Epithelial cell of esophagus (primary cell): ENCODE data around the gene PRKCI.
"Not testable (repeated sequence)": the region's sequence is repeated elsewhere in the genome, so short reads cannot be mapped to it uniquely, and the experiment has no call there.

Experiments used
- DNase-seq: peaks from one replicate; pipeline ENCODE4 v3.0.0; 2010; ENCODE audit warnings: low read depth
- H3K4me3 ChIP-seq: 2 replicates; pipeline ENCODE4 v1.5.1; 2011; ENCODE audit warnings: mild to moderate bottlenecking, low read length, control low read depth
- TF ChIP-seq, protein P1 (sequence below): IDR thresholded peaks from 2 replicates; pipeline ENCODE4 v1.5.1; 2011; ENCODE audit warnings: low read depth, mild to moderate bottlenecking, low read length, control low read depth, inconsistent platforms; ENCODE audit not compliant: insufficient read depth; ENCODE audit errors: missing control alignments

The PRKCI gene

DNA sequence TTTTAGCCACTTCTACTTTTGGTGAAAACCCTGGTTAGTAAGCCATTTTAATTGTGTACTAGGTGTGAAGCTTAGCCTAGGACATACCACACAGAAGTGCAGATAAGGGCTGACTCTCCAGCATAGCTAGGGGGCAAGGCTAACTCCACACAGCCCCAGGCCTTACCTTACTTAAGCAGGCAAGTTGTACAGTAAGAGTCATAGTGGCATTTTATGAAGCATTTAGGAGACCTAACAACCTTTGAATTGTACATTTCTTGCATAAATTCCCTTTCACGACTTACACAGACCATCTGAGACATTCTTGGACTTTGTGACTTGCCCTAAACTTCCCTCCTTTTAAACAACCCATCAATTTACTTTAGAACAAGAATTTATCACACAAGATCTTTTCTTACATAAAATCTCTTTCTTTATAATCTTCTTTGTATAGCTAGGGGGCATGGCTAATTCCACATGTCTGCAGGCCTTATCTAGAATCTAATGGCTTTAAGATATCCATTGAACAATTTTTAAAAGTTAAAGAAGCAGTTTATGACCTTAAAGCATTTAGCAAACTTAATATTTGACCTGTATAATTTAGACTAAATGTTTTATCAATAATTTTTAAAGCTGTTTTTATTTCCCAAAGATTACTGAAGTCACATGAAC is 116.6 kb downstream of the PRKCI start:
- no peak for DNase-seq
- TF ChIP-seq, protein P1, sequence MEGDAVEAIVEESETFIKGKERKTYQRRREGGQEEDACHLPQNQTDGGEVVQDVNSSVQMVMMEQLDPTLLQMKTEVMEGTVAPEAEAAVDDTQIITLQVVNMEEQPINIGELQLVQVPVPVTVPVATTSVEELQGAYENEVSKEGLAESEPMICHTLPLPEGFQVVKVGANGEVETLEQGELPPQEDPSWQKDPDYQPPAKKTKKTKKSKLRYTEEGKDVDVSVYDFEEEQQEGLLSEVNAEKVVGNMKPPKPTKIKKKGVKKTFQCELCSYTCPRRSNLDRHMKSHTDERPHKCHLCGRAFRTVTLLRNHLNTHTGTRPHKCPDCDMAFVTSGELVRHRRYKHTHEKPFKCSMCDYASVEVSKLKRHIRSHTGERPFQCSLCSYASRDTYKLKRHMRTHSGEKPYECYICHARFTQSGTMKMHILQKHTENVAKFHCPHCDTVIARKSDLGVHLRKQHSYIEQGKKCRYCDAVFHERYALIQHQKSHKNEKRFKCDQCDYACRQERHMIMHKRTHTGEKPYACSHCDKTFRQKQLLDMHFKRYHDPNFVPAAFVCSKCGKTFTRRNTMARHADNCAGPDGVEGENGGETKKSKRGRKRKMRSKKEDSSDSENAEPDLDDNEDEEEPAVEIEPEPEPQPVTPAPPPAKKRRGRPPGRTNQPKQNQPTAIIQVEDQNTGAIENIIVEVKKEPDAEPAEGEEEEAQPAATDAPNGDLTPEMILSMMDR = no peak
- no peak overlapping the region for H3K4me3 ChIP-seq

DNA sequence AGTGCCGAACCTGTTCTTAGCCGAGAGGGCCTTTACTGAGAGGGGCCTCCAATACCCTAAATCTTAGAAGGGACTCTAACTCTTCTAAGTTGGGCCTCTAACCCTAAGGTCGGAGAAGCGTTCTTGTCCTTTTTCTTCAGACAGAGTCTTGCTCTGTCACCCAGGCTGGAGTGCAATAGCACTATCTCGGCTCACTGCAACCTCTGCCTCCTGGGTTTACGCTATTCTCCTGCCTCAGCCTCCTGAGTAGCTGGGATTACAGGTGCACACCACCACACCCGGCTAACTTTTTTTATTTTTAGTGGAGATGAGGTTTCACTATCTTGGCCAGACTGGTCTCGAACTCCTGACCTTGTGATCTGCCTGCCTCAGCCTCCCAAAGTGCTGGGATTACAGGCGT is 120.0 kb downstream of the PRKCI start:
- DNase-seq, H3K4me3 ChIP-seq: not testable (repeated sequence)

- H3K4me3 ChIP-seq = not testable (repeated sequence)
- peak; percentile 91 for DNase-seq
These were observed 121.6 kb downstream of the PRKCI start for GRCh38 chr3:170343859-170344258.

- TF ChIP-seq, protein P1 = no peak
- DNase-seq = peak; percentile 57
- H3K4me3 ChIP-seq = no peak overlapping the region
These were observed 122.7 kb downstream of the PRKCI start for GRCh38 chr3:170344971-170345370.

DNA sequence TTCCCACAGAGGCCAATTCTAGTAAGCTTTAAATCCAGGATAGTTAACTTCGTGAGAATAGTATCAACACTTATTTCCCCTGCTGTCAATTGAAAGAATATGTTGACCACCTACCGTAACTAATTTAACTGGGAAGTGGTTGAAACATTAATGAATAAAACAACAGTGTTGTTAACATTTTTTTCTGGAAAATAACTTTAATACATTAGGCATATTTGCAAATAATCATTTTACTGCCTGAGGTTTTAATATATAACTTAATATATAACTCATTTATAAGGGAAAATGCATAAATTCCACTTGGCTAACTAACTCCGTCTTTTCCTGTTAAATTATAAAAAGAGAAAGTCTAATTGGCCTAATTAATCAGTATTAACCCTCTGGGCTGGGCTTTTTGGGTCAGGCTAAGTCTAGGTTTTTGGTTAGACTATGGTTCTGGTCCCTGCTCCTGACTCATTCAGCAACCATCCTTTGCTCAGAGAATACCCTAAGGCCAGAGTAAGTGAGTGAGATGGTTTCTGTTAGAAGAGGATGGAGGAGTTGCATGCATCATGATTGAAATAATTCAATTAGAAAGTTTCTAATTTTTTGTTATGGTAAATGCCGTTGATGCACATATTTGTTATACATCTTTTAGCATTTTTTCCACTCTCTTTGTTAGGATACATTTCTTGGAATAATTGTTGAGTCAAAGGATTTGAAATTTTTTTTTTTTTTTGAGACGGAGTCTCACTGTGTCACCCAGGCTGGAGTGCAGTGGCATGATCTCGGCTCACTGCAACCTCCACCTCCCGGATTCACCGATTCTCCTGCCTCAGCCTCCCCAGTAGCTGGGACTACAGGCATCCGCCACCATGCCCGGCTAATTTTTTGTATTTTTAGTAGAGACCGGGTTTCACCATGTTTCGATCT is 124.5 kb downstream of the PRKCI start:
- DNase-seq = peak; percentile 81
- TF ChIP-seq, protein P1 = no peak
- H3K4me3 ChIP-seq = no peak overlapping the region

- DNase-seq = no peak
- TF ChIP-seq, protein P1 = no peak
- no peak overlapping the region for H3K4me3 ChIP-seq
These were observed 128.5 kb downstream of the PRKCI start for GRCh38 chr3:170350515-170351413.

DNA sequence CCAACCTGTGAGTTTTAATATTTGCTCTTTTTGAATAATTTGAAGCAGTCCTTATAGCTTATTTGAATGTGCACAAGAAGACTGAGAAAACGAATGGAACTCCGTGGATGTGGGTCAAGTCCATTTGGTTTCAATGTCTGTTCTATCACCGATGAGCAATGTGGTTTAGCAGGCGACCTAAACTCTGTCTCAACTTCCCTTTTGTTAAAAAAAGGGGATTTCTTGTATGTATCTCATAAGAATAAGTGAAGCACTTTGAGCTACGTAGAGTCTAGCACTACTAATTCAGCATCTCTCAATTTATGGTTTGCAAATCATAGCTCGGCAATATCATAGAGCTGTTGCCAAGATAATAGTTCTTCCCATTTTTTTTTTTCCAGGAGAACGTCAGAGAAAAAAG is 130.7 kb downstream of the PRKCI start:
- DNase-seq = no peak
- TF ChIP-seq, protein P1 = no peak
- H3K4me3 ChIP-seq = no peak overlapping the region
